Stomach smooth muscle (tissue), 2 donors: ENCODE data around the gene ANGPTL2.

Source experiments
- H3K27ac ChIP-seq: one replicate; pipeline ENCODE4 v1.7.0; 2013; ENCODE audit warnings: mild to moderate bottlenecking, low read length, inconsistent platforms
- H3K27me3 ChIP-seq, 2 donors: one replicate each; pipeline ENCODE4 v1.7.0; 2013; ENCODE audit warnings: low read length in 2 of 2; ENCODE audit not compliant: insufficient read depth in 2 of 2, control insufficient read depth in 1 of 2
- H3K36me3 ChIP-seq, 2 donors: one replicate each; pipeline ENCODE4 v1.7.0; 2013; ENCODE audit warnings: low read length in 2 of 2; ENCODE audit not compliant: control insufficient read depth in 2 of 2, insufficient read depth in 2 of 2
- H3K4me1 ChIP-seq: one replicate; pipeline ENCODE4 v1.7.0; 2013; ENCODE audit warnings: low read length; ENCODE audit not compliant: control insufficient read depth, insufficient read depth
- H3K4me3 ChIP-seq, 2 donors: one replicate each; pipeline ENCODE4 v1.7.0; 2013; ENCODE audit warnings: low read length in 2 of 2
- H3K9ac ChIP-seq, 2 donors: one replicate each; pipeline ENCODE4 v1.7.0; 2013; ENCODE audit warnings: low read length in 2 of 2, mild to moderate bottlenecking in 1 of 2
- H3K9me3 ChIP-seq, 2 donors: one replicate each; pipeline ENCODE4 v1.7.0; 2013; ENCODE audit warnings: low read length in 2 of 2; ENCODE audit not compliant: control insufficient read depth in 2 of 2
- donor health status: healthy.
- donor health status: Pancreatic carcinoma.

The ANGPTL2 gene

GRCh38 chr9:127047971-127048370 lies 74.5 kb downstream of the ANGPTL2 start:
- no peak overlapping the region for H3K9ac ChIP-seq
- no peaks in the 10 kb centered on the region for H3K9me3 ChIP-seq
- H3K36me3 ChIP-seq = no peaks in the 10 kb centered on the region
- H3K27me3 ChIP-seq = no peaks in the 10 kb centered on the region
- no peak overlapping the region for H3K4me3 ChIP-seq
- peaks cover 21% of the 10 kb centered on the region for H3K4me1 ChIP-seq
- H3K27ac ChIP-seq = no peak overlapping the region

- Histone ChIP-seq H3K4me3 (no peak overlapping the region), H3K4me1 (peaks cover 2% of the 10 kb centered on the region), H3K27ac (no peak overlapping the region), H3K9me3 (no peaks in the 10 kb centered on the region), H3K27me3 (no peaks in the 10 kb centered on the region), H3K9ac (no peak overlapping the region), H3K36me3 (no peaks in the 10 kb centered on the region)
These were observed 77.3 kb downstream of the ANGPTL2 start for GRCh38 chr9:127045148-127045547.

GRCh38 chr9:127039492-127039891 lies 82.9 kb downstream of the ANGPTL2 start:
- H3K27me3 ChIP-seq = no peaks in the 10 kb centered on the region
- H3K36me3 ChIP-seq = no peaks in the 10 kb centered on the region
- H3K9ac ChIP-seq = no peak overlapping the region
- peaks cover 7% of the 10 kb centered on the region for H3K4me1 ChIP-seq
- no peak overlapping the region for H3K27ac ChIP-seq
- H3K9me3 ChIP-seq = no peaks in the 10 kb centered on the region
- no peak overlapping the region for H3K4me3 ChIP-seq

- H3K9me3 ChIP-seq = no peaks in the 10 kb centered on the region
- peaks cover 10% of the 10 kb centered on the region for H3K4me1 ChIP-seq
- H3K36me3 ChIP-seq = no peaks in the 10 kb centered on the region
- H3K27ac ChIP-seq = no peak overlapping the region
- H3K9ac ChIP-seq = no peak overlapping the region
- H3K27me3 ChIP-seq = no peaks in the 10 kb centered on the region
- H3K4me3 ChIP-seq = no peak overlapping the region
These were observed 83.9 kb downstream of the ANGPTL2 start for GRCh38 chr9:127038531-127038930.
